HG02973 (cell line): ENCODE measurements around the gene IPO13.

Experiments used
- ATAC-seq: cut with Tn5 transposase; IDR thresholded peaks from one replicate; pipeline ENCODE4 v1.9.1; 2021; ENCODE audit warnings: moderate library complexity; ENCODE audit not compliant: unreplicated experiment

The IPO13 gene, protein sequence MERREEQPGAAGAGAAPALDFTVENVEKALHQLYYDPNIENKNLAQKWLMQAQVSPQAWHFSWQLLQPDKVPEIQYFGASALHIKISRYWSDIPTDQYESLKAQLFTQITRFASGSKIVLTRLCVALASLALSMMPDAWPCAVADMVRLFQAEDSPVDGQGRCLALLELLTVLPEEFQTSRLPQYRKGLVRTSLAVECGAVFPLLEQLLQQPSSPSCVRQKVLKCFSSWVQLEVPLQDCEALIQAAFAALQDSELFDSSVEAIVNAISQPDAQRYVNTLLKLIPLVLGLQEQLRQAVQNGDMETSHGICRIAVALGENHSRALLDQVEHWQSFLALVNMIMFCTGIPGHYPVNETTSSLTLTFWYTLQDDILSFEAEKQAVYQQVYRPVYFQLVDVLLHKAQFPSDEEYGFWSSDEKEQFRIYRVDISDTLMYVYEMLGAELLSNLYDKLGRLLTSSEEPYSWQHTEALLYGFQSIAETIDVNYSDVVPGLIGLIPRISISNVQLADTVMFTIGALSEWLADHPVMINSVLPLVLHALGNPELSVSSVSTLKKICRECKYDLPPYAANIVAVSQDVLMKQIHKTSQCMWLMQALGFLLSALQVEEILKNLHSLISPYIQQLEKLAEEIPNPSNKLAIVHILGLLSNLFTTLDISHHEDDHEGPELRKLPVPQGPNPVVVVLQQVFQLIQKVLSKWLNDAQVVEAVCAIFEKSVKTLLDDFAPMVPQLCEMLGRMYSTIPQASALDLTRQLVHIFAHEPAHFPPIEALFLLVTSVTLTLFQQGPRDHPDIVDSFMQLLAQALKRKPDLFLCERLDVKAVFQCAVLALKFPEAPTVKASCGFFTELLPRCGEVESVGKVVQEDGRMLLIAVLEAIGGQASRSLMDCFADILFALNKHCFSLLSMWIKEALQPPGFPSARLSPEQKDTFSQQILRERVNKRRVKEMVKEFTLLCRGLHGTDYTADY

DNA sequence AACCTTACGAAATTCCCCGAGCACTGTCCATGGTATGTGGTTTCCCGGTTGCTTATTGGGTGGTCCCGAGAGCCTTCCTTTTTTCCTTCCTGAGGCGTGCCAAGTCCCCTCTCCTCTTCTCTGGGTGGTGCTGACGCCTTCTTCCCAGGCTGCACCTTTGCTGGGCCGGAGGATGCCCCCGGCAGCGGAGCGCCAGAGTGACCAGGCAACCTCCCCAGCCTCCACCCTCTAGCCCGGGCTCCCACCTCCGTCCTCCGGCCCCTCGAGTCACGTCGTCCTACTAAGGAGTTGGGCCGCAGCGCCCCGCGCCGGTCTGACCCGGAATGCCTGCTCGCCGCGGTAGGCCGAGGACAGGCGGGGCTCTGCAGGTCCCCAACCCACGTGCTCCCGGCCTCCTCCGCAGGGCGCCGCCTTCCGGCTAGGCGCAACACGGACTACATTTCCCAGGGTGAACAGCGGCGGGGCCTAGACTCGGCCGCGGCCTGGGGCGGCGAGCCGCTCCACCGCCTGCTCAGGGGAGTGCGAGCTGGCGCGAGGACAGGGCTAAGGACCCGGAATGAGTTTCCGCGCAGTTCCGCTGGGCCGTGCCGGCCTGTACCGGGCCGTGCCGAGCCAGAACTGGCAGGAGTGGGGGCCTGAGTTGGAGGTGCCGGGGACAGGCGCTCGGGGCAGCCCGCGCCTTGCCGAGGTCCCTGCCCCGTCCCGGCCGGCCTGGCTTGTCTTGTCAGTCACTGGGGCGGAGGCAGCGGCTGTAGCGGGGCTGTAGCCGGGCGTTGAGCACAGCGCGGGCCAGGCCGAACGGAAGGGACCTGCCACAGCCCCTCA, at the start of gene IPO13:
Gene IPO13, plus strand, starts transcription at position 715 of the 825 bp plus-strand sequence. CDS start 651 bp downstream, outside the sequence.
- ATAC-seq = peak; percentile 85

DNA sequence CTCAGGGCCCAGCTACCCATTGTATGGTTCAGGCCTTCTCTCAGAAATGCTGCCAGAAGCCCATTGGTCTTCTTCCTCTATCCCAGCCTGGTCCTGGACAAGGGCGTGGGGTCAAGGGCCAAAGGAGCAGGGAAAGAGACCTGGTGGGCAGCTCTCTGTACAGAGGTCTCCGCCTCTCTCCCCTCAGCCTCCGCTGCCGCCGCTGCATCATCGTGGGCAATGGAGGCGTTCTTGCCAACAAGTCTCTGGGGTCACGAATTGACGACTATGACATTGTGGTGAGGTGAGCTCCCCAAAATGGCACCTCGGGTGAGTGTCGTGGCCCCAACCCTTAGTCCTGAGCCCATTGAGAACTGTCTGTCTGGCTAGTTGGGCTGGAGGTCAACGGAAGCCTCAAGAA, 47.8 kb upstream of the IPO13 start:
- no peak for ATAC-seq

DNA sequence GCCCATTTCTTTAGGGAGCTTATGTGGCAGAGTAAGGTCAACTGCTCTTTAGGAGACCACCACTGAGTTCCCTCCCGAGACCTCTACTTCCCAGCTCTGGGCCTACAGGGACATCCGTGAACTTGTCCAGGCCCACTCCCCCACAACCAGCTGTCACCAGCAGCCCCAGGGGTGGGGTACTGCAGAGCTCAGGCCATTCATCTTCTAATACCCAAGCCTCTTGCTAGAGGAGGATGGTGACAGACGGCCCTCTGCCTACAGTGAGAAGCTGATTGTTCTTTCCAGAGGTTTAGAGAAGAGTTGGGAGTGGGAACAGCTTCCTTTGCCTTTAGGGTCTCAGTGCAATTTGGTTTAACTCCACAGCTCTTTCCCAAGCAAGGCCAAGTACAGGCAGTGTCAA, 46.4 kb upstream of the IPO13 start:
- ATAC-seq = no peak

DNA sequence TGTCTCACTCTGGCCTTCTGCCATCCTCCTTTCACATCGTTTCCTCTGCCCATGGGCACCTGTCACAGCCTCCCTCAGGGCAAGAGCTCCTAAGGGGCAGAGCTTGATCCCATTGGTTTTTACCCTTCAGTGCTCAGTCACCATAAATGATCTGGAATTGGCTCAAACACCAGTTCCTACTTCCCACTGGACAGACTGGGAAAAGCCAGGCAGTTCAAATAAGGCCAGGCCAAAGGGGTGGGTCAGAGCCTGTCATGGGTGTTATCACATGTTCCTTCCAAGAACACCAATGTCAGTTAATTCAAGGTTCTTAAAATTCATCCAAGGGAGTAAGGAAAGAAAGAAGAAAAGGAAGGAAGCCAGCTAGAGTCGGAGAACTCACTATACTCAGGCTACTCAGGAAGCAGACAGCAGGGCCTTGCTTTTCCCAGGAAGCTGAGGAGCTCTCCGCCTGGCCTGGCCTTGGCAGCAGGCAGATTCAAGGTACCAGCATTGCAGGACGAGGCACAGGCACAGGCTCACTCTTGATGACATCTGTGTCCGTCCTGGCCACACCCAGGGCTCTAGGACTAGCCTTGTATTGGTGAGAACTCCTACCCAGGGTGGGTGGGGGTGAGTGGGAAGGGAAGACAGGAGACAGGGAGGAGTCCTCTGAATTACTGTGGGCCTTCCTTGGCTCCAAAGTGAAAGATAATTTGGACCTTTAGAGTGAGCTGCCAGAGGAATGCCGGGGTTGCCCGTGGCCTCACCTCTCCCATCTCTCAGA, 45.4 kb upstream of the IPO13 start:
- no peak for ATAC-seq

GRCh38 chr1:43902058-43902831, 44.5 kb upstream of the IPO13 start:
- ATAC-seq = no peak

- ATAC-seq = no peak
Observed at GRCh38 chr1:43904660-43905551, 41.8 kb upstream of the IPO13 start.

DNA sequence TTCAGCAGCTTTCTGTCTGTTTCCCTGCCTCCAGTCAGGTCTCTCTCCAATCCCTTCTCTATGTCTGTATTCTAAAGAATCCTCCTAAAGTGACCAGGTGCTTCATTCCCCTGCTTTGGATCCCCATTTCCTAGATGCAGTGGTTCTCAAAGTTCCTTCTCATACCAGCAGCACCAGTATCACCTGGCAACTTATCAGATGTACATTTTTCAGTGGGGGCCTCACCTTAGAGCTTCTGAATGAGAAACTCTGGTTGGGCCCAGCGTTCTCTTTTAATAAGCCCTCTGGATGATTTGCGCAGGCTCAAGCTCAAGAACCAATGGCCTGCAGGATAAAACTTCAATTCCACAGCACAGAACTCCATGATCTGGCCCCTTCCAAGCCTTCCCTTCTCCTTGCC, 38.5 kb upstream of the IPO13 start:
- ATAC-seq = no peak

GRCh38 chr1:43908858-43909257, 37.9 kb upstream of the IPO13 start:
- ATAC-seq = no peak

- ATAC-seq = no peak
Observed at GRCh38 chr1:43910343-43910742, 36.4 kb upstream of the IPO13 start.

DNA sequence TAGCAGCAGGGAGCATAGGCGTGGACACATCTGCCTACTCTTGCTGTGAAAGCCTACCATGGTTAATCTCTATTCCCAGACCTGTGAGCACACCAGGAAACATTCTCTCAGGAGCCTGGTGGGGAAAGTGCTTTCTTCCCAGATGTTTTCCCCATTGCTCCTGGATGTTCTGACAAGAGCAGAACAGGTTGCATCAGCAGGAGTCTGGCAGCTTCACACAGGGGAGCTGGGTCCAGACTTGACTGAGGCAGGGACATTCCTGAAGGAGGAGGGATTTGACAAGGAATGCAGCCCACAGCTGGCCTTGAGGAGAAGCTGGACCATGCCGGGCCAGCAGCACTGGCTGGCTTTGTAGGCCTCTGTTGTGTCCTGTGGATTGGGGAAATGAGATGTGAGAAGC, 34.1 kb upstream of the IPO13 start:
- no peak for ATAC-seq

GRCh38 chr1:43913051-43913501, 33.7 kb upstream of the IPO13 start:
- no peak for ATAC-seq

- ATAC-seq = no peak
Observed at GRCh38 chr1:43913666-43914360, 32.9 kb upstream of the IPO13 start.

DNA sequence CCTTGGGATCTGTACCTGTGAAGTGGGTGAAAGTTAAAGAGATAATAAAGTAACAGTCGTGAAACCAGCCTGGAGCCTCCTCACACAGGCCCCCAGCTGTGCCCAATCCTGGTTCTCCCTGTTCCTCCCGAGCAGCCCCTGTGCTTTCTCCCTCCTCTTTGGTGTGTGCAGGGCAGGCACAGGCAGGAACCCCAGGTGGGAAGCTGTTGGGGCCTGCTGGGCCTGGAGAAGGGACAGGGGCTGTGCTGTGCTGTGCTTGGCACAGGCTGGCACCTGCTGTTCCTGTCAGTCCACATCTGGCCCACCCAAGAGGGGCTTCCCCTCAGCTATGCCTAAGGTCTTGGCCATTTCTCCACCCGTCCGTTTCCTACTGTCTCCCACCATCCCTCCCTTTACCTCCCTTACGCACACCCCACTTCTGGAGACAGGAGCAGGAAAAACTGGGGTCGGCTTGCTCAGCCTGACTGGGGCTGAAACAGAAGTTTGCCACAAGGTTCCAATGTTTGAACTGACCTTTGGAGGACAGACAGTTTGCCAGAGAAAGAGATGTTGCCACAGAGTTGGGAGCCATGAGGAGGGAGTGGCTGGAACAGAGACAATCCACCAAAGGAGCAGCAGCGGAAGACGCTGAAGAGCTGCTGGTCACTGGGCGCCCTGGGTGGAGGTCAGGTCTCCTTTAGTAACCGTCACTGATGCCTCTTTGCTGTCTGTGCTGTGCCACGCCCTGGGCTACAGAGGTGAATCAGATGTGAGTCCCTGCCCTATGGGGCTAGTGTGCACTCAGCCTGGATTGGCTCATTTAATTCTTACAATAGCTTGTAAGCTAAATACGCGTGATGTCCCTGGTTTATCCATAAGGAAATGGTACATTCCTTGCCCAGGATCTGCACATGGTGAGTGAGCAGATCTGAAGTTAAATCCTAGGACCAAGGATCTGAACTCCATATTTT, 31.9 kb upstream of the IPO13 start:
- ATAC-seq = no peak

DNA sequence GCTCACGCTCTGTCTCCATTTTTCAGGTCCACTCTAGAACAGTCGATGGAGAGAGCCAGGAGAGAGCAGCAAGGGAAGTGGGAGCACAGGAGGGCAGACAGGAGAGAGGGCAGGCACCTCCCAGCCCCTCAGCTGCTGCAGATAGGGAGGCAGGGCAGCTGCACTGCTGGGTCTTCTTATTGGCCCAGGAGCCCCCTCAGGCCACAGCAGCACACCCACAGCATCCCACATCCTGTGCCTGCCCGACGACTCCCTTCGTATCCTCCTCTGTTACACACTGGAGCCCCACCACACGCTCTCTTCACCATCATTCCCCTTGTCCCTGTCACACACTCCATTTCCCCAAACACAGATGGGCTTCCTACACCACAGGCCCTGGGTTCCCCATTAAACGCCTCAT, 26.8 kb upstream of the IPO13 start:
- no peak for ATAC-seq

GRCh38 chr1:43921022-43921421, 25.7 kb upstream of the IPO13 start:
- no peak for ATAC-seq

- ATAC-seq = no peak
Observed at GRCh38 chr1:43924516-43924915, 22.2 kb upstream of the IPO13 start.

DNA sequence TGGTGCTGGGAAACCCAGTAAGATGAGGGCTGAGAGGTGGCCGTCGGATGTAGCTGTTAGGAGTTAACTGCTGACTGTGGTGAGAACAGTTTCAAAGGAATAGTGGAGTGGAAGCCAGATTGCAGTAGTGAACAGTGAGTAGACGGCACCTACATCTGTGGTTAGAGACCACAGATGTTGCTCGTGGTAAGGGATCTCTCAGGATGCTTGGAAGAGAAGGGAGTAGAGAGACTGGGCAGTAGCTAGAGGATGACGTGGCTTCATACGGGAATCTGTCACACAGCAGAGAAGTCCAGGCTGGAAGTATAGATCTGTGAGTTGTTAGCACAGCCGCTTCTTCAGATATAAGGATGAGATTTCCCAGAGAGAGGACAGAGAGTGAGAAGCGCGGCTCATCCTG, 20.9 kb upstream of the IPO13 start:
- ATAC-seq = no peak
